ENCODE measurements around the gene IER3IP1. TPM values are rescaled to one million over a fixed set of nuclear protein-coding genes. Genes with fewer than 3 reads are reported as not detected.
"Not testable (repeated sequence)": the region's sequence is repeated elsewhere in the genome, so short reads cannot be mapped to it uniquely, and the experiment has no call there.

The IER3IP1 gene
- total RNA-seq, 1 donor from 2014 or later: 15.2 TPM

DNA sequence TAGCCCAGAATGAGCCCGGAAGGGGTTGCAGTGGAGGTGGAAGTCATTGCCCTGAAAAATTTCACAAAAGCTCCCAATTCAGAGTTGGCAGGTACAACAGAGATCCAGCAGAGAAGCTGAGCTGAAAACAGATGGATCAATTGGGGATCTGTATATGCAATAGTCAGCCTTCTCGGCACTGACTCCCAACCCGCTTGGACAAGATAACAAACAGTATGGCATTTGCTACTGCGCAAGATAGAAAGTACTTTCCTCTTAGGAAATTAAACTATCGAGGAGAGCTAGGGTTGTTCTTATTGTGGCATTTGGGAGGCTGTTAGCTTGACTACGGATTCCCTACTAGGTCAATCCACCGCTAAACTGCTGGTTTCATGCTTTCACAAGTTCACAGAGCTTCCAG lies 11.6 kb upstream of the IER3IP1 start:
- H3K27ac Mint-ChIP-seq (ENCODE audit: unreplicated experiment): no peak overlapping the region
- peaks cover 1% of the 10 kb centered on the region for H3K36me3 Mint-ChIP-seq (ENCODE audit: low read depth, unreplicated experiment)
- no peak for FAIRE-seq

DNA sequence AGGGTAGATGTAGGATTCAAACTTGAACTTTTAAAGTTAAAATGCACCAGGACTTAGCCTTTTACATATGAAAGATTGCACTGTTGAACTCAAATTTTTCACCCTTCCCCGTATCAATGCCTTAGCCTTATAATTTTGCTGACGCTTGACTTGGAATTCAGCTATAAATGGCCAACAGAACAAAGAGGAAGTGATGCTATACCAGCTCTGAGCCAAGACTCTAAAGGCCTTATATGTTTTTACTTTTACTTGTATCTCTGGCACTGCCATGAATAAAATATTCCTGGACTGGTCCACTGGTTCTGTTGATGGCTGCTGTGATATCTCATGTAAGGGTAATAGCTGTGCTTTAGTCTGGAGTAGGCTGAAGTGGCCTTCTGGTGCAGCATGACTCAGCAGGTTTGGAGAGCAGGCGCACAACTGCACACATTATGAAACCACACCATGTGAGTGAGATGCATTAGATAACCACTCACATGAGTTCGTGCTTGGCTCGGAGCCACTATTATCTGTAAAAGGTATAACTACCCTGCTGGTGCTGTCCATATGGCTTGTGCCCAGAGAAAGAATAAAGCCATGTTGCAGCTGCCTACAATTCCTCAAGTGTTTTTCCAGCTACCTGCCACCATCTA lies 8.4 kb upstream of the IER3IP1 start:
- H3K27ac ChIP-seq (ENCODE audit: low read depth, low read length): no peak overlapping the region
- no peak overlapping the region for H3K4me3 Mint-ChIP-seq (ENCODE audit: unreplicated experiment)
- no peaks in the 10 kb centered on the region for H3K9me3 ChIP-seq (ENCODE audit: insufficient read depth, low read depth, low read length)
- peaks cover 12% of the 10 kb centered on the region for H3K9me3 Mint-ChIP-seq (ENCODE audit: unreplicated experiment)
- no peak overlapping the region for H3K4me3 ChIP-seq (ENCODE audit: insufficient read depth, low read depth, low read length)
- no peaks in the 10 kb centered on the region for H3K4me1 Mint-ChIP-seq (ENCODE audit: low read depth, unreplicated experiment)
- no peak overlapping the region for H2AFZ ChIP-seq (ENCODE audit: low read depth, low read length)
- H3K9ac ChIP-seq (ENCODE audit: low read length): no peak overlapping the region
- FAIRE-seq: no peak
- H3K36me3 ChIP-seq (ENCODE audit: insufficient read depth, low read length): no peaks in the 10 kb centered on the region
- TF ChIP-seq, protein P1, sequence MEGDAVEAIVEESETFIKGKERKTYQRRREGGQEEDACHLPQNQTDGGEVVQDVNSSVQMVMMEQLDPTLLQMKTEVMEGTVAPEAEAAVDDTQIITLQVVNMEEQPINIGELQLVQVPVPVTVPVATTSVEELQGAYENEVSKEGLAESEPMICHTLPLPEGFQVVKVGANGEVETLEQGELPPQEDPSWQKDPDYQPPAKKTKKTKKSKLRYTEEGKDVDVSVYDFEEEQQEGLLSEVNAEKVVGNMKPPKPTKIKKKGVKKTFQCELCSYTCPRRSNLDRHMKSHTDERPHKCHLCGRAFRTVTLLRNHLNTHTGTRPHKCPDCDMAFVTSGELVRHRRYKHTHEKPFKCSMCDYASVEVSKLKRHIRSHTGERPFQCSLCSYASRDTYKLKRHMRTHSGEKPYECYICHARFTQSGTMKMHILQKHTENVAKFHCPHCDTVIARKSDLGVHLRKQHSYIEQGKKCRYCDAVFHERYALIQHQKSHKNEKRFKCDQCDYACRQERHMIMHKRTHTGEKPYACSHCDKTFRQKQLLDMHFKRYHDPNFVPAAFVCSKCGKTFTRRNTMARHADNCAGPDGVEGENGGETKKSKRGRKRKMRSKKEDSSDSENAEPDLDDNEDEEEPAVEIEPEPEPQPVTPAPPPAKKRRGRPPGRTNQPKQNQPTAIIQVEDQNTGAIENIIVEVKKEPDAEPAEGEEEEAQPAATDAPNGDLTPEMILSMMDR (IDR thresholded peaks at IDR 0.05; ENCODE audit: insufficient read depth, low read depth, low read length): no peak
- no peak for TF ChIP-seq EZH2 (IDR thresholded peaks at IDR 0.05; ENCODE audit: insufficient read depth, low read length)
- H3K27ac Mint-ChIP-seq (ENCODE audit: unreplicated experiment): no peak overlapping the region
- peaks cover 3% of the 10 kb centered on the region for H3K27me3 Mint-ChIP-seq (ENCODE audit: low read depth, unreplicated experiment)
- no peaks in the 10 kb centered on the region for H3K79me2 ChIP-seq (ENCODE audit: insufficient read depth, low read length)
- H3K4me2 ChIP-seq (ENCODE audit: low read length): no peak overlapping the region
- no peaks in the 10 kb centered on the region for H4K20me1 ChIP-seq (ENCODE audit: insufficient read depth, low read length)
- H3K4me1 ChIP-seq (ENCODE audit: insufficient read depth, low read length): no peaks in the 10 kb centered on the region
- H3K36me3 Mint-ChIP-seq (ENCODE audit: low read depth, unreplicated experiment): no peaks in the 10 kb centered on the region
- peak; percentile 37 for DNase-seq (ENCODE audit: low read depth)
- peaks cover 7% of the 10 kb centered on the region for H3K27me3 ChIP-seq (ENCODE audit: insufficient read depth, low read length)

More for the DNA sequence above, 11.6 kb upstream of the IER3IP1 start:
- Histone ChIP-seq H4K20me1 (ENCODE audit: insufficient read depth, low read length) (no peaks in the 10 kb centered on the region), H3K9me3 (ENCODE audit: insufficient read depth, low read depth, low read length) (no peaks in the 10 kb centered on the region), H3K79me2 (ENCODE audit: insufficient read depth, low read length) (no peaks in the 10 kb centered on the region), H3K27ac (ENCODE audit: low read depth, low read length) (no peak overlapping the region), H2AFZ (ENCODE audit: low read depth, low read length) (no peak overlapping the region), H3K27me3 (ENCODE audit: insufficient read depth, low read length) (no peaks in the 10 kb centered on the region), H3K4me1 (ENCODE audit: insufficient read depth, low read length) (no peaks in the 10 kb centered on the region), H3K4me3 (ENCODE audit: insufficient read depth, low read depth, low read length) (no peak overlapping the region), H3K4me2 (ENCODE audit: low read length) (no peak overlapping the region), H3K36me3 (ENCODE audit: insufficient read depth, low read length) (no peaks in the 10 kb centered on the region), H3K9ac (ENCODE audit: low read length) (no peak overlapping the region)
- Mint-ChIP-seq H3K4me1 (ENCODE audit: low read depth, unreplicated experiment) (peaks cover 5% of the 10 kb centered on the region), H3K9me3 (ENCODE audit: unreplicated experiment) (peaks cover 12% of the 10 kb centered on the region), H3K27me3 (ENCODE audit: low read depth, unreplicated experiment) (no peaks in the 10 kb centered on the region), H3K4me3 (ENCODE audit: unreplicated experiment) (no peak overlapping the region)
- TF ChIP-seq, protein P1 (IDR thresholded peaks at IDR 0.05; ENCODE audit: insufficient read depth, low read depth, low read length): no peak
- no peak for TF ChIP-seq EZH2 (IDR thresholded peaks at IDR 0.05; ENCODE audit: insufficient read depth, low read length)
- DNase-seq (ENCODE audit: low read depth): no peak

DNA sequence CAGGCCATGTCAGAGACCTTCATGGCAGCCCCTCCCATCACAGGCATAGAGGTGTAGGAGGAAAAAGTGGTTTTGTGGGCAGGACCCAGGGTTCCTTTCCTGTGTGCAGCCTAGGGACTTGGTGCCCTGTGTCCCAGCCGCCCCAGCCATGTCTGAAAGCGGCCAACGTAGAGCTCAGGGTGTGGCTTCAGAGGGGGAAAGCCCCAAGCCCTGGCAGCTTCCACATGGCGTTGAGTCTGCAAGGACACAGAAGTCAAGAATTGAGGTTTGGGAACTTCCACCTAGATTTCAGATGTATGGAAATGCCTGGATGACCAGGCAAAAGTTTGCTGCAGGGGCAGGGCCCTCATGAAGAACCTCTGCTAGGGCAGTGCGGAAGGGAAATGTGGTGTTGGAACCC lies 6.0 kb upstream of the IER3IP1 start:
- not testable (repeated sequence) for H3K4me1 Mint-ChIP-seq (ENCODE audit: low read depth, unreplicated experiment); H3K9me3 ChIP-seq (ENCODE audit: insufficient read depth, low read depth, low read length); H4K20me1 ChIP-seq (ENCODE audit: insufficient read depth, low read length); H3K27ac Mint-ChIP-seq (ENCODE audit: unreplicated experiment); FAIRE-seq; H3K4me1 ChIP-seq (ENCODE audit: insufficient read depth, low read length); DNase-seq (ENCODE audit: low read depth); H3K27ac ChIP-seq (ENCODE audit: low read depth, low read length); H3K4me2 ChIP-seq (ENCODE audit: low read length); H3K36me3 Mint-ChIP-seq (ENCODE audit: low read depth, unreplicated experiment); H3K36me3 ChIP-seq (ENCODE audit: insufficient read depth, low read length); H3K4me3 ChIP-seq (ENCODE audit: insufficient read depth, low read depth, low read length); H3K27me3 Mint-ChIP-seq (ENCODE audit: low read depth, unreplicated experiment); H3K4me3 Mint-ChIP-seq (ENCODE audit: unreplicated experiment); H2AFZ ChIP-seq (ENCODE audit: low read depth, low read length); H3K9ac ChIP-seq (ENCODE audit: low read length); H3K27me3 ChIP-seq (ENCODE audit: insufficient read depth, low read length); H3K79me2 ChIP-seq (ENCODE audit: insufficient read depth, low read length)
- peaks cover 12% of the 10 kb centered on the region for H3K9me3 Mint-ChIP-seq (ENCODE audit: unreplicated experiment)

Data from astrocyte (in vitro differentiated cells and primary cell).